HL-60 (cell line): ENCODE measurements around the gene DIS3L2.
"Not testable (repeated sequence)": the region's sequence is repeated elsewhere in the genome, so short reads cannot be mapped to it uniquely, and the experiment has no call there.

ENCODE experiments used
- DNase-seq, 2 experiments: peaks; one replicate each; pipeline ENCODE4 v3.0.0-alpha.2; 2010 to 2020; ENCODE audit warnings: low read depth in 1 of 2, low spot score in 1 of 2
- H3K27ac ChIP-seq: fragments of 250-450 bp; sonication (Bioruptor Pico); replicated peaks from 2 replicates; pipeline ENCODE4 v1.5.1; 2020; ENCODE audit warnings: mild to moderate bottlenecking, moderate library complexity
- H3K27me3 ChIP-seq: fragments of 250-450 bp; sonication (Bioruptor Pico); 2 replicates; pipeline ENCODE4 v1.5.1; 2021; ENCODE audit warnings: mild to moderate bottlenecking, moderate library complexity; ENCODE audit not compliant: insufficient read depth, poor library complexity, severe bottlenecking
- H3K4me3 ChIP-seq: replicated peaks from 2 replicates; pipeline ENCODE4 v1.5.1; 2011; ENCODE audit warnings: mild to moderate bottlenecking, control low read depth, low read length; ENCODE audit not compliant: insufficient read depth
- GABPA ChIP-seq: IDR thresholded peaks from 2 replicates; pipeline ENCODE4 v1.6.1; 2012; ENCODE audit warnings: low read depth
- POLR2AphosphoS5 ChIP-seq: IDR thresholded peaks from 2 replicates; pipeline ENCODE4 v1.6.1; 2012; ENCODE audit warnings: low read depth
- SPI1 ChIP-seq: IDR thresholded peaks from 2 replicates; pipeline ENCODE4 v1.6.1; 2012; ENCODE audit warnings: low read depth, mild to moderate bottlenecking, borderline replicate concordance
- TF ChIP-seq, protein P1 (sequence below): IDR thresholded peaks from 2 replicates; pipeline ENCODE4 v1.6.1; 2012; ENCODE audit warnings: low read depth; ENCODE audit not compliant: insufficient replicate concordance
- TF ChIP-seq, protein P2 (sequence below): IDR thresholded peaks from one replicate; pipeline ENCODE4 v1.5.1; 2011; ENCODE audit warnings: low read length, control low read depth, inconsistent platforms; ENCODE audit not compliant: insufficient read depth

DIS3L2 gene

DNA sequence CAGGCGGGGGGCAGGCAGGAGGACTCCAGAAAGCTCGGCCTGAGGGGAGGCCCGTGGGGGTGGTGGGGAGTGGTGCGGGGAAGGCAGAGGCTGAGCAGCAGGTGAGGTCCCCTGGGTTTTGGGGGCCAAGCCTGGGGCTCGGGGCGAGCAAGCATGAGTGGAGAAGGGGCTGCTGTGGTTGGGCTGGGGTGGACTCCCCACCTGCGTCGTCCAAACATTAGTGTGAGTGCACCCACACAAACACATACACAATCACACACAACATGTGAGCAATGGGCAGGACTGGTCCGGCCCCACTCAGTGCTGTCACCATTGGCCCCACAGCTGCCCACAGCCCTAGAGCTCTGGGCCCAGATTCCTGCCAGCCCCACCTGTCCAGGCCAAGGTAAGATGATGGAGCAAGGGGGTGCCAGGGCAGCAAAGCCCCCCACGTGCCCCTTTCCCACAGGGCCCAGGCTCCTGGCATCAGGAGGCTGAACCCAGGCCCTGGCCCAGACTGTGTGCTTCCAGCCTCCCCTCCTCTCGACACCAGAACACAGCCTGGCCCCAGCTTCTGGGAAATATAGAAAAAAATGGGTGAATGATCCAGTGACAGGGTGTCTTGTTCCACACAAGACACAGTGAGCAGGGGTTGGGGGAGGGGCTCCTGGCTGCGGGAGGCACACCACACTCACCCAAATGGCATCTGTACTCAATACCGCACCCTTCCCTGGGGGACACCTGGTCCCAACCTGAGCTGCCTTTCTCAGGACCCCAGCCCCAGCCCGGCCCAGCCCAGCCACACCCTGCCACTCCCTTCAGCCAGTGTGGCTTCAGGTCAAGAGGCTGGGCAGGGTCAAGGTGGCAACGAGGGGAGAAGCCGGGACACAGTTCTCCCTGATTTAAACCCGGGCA, 416.6 kb downstream of the DIS3L2 start:
- H3K4me3 ChIP-seq, result no peak overlapping the region
- TF ChIP-seq, protein P1, sequence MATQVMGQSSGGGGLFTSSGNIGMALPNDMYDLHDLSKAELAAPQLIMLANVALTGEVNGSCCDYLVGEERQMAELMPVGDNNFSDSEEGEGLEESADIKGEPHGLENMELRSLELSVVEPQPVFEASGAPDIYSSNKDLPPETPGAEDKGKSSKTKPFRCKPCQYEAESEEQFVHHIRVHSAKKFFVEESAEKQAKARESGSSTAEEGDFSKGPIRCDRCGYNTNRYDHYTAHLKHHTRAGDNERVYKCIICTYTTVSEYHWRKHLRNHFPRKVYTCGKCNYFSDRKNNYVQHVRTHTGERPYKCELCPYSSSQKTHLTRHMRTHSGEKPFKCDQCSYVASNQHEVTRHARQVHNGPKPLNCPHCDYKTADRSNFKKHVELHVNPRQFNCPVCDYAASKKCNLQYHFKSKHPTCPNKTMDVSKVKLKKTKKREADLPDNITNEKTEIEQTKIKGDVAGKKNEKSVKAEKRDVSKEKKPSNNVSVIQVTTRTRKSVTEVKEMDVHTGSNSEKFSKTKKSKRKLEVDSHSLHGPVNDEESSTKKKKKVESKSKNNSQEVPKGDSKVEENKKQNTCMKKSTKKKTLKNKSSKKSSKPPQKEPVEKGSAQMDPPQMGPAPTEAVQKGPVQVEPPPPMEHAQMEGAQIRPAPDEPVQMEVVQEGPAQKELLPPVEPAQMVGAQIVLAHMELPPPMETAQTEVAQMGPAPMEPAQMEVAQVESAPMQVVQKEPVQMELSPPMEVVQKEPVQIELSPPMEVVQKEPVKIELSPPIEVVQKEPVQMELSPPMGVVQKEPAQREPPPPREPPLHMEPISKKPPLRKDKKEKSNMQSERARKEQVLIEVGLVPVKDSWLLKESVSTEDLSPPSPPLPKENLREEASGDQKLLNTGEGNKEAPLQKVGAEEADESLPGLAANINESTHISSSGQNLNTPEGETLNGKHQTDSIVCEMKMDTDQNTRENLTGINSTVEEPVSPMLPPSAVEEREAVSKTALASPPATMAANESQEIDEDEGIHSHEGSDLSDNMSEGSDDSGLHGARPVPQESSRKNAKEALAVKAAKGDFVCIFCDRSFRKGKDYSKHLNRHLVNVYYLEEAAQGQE, result no peak
- TF ChIP-seq GABPA (no peak), POLR2AphosphoS5 (no peak), SPI1 (no peak)
- TF ChIP-seq, protein P2, sequence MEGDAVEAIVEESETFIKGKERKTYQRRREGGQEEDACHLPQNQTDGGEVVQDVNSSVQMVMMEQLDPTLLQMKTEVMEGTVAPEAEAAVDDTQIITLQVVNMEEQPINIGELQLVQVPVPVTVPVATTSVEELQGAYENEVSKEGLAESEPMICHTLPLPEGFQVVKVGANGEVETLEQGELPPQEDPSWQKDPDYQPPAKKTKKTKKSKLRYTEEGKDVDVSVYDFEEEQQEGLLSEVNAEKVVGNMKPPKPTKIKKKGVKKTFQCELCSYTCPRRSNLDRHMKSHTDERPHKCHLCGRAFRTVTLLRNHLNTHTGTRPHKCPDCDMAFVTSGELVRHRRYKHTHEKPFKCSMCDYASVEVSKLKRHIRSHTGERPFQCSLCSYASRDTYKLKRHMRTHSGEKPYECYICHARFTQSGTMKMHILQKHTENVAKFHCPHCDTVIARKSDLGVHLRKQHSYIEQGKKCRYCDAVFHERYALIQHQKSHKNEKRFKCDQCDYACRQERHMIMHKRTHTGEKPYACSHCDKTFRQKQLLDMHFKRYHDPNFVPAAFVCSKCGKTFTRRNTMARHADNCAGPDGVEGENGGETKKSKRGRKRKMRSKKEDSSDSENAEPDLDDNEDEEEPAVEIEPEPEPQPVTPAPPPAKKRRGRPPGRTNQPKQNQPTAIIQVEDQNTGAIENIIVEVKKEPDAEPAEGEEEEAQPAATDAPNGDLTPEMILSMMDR, result no peak
- H3K27me3 ChIP-seq, result no peaks in the 10 kb centered on the region
- no peak overlapping the region for H3K27ac ChIP-seq
- no peak for DNase-seq

DNA sequence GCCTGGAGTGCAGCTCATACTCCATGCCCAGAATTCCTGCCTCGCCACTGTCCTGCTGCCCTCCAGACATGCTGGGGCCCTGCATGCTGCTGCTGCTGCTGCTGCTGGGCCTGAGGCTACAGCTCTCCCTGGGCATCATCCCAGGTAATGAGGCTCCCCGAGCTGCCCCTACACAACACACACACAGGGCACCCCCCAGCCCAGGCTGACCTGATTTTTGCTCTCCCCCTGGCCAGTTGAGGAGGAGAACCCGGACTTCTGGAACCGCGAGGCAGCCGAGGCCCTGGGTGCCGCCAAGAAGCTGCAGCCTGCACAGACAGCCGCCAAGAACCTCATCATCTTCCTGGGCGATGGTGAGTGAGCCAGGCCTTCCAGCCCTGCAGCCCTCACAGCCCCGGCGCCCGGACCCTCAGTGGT, 417.2 kb downstream of the DIS3L2 start, which contains the start of gene ALPP:
Gene ALPP (plus strand): TSS at position 17 of the 417 bp plus-strand sequence. CDS start 52 bp downstream, at position 69.
- H3K4me3 ChIP-seq, H3K27ac ChIP-seq, H3K27me3 ChIP-seq, DNase-seq: not testable (repeated sequence)

DNA sequence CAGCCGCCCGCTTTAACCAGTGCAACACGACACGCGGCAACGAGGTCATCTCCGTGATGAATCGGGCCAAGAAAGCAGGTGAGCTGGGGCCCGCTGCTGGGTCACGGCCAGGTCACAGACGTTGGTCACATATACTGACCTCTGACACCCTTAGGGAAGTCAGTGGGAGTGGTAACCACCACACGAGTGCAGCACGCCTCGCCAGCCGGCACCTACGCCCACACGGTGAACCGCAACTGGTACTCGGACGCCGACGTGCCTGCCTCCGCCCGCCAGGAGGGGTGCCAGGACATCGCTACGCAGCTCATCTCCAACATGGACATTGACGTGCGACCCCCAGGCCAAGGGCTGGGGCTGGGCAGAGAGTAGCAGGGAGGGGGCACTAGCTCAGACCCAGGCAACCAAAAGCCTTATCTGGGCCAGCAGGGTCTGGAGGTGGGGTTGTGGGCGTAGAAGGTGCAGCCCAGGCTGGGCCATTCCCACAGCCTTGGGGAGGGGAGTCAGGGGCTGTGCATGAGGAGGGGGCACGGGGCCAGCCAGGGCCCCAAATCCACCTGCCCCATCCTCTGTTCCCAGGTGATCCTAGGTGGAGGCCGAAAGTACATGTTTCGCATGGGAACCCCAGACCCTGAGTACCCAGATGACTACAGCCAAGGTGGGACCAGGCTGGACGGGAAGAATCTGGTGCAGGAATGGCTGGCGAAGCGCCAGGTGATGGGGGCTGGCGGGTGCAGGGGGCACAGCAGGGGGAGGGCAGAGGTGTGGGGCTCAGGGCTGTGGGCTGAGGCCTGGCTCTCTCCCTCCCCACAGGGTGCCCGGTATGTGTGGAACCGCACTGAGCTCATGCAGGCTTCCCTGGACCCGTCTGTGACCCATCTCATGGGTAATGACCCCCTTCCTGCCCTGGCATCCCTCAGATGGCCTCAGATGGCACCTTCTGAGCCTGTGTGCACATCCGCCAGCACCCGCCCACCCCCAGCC, 418.4 kb downstream of the DIS3L2 start:
- H3K27me3 ChIP-seq, H3K4me3 ChIP-seq, DNase-seq, H3K27ac ChIP-seq: not testable (repeated sequence)

DNA sequence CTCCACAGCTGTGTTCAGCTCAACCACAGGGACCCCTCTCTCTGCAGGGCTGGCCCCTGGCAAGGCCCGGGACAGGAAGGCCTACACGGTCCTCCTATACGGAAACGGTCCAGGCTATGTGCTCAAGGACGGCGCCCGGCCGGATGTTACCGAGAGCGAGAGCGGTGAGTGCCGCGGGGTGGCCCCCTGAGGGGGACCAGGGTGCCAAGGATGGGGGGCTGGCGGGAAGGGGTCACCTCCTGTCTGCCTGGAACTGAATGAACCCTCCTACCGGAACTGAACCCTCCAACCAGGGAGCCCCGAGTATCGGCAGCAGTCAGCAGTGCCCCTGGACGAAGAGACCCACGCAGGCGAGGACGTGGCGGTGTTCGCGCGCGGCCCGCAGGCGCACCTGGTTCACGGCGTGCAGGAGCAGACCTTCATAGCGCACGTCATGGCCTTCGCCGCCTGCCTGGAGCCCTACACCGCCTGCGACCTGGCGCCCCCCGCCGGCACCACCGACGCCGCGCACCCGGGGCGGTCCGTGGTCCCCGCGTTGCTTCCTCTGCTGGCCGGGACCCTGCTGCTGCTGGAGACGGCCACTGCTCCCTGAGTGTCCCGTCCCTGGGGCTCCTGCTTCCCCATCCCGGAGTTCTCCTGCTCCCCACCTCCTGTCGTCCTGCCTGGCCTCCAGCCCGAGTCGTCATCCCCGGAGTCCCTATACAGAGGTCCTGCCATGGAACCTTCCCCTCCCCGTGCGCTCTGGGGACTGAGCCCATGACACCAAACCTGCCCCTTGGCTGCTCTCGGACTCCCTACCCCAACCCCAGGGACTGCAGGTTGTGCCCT, 419.9 kb downstream of the DIS3L2 start:
- not testable (repeated sequence) for H3K27ac ChIP-seq, H3K27me3 ChIP-seq, H3K4me3 ChIP-seq, DNase-seq

DNA sequence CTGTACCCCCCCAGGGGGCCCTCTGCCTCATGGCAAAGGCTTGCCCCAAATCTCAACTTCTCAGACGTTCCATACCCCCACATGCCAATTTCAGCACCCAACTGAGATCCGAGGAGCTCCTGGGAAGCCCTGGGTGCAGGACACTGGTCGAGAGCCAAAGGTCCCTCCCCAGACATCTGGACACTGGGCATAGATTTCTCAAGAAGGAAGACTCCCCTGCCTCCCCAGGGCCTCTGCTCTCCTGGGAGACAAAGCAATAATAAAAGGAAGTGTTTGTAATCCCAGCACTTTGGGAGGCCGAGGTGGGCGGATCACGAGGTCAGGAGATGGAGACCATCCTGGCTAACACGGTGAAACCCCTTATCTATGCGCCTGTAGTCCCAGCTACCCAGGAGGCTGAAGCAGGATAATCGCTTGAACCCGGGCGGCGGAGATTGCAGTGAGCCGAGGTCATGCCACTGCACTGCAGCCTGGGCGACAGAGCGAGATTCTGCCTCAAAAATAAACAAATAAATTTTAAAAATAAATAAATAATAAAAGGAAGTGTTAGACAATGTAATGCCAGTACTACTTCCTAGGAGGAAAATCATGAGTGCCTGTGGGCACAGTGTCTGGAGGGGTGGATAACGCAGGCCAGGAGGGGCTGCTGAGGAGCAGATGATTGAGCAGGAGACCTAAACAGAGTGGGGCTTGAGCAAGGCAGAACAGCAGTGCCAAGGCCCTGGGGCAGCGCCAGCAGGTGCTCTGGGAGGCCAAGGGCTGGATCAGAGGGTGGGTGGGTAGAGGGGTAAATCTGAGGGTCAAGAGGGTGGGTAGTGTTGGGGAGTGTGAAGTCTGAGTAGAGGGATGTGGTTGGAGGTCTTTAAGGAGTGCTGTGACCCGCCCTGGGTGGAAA, 421.1 kb downstream of the DIS3L2 start:
- DNase-seq, result no peak
- H3K4me3 ChIP-seq, result no peak overlapping the region
- H3K27ac ChIP-seq, result no peak overlapping the region
- no peaks in the 10 kb centered on the region for H3K27me3 ChIP-seq
- no peak for TF ChIP-seq GABPA
- no peak for TF ChIP-seq SPI1
- TF ChIP-seq POLR2AphosphoS5, result no peak
- TF ChIP-seq, protein P1, result no peak
- TF ChIP-seq, protein P2, result no peak
